ENCODE results near the gene ZBTB7C. TPM values are rescaled to one million over a fixed set of nuclear protein-coding genes. Genes with fewer than 3 reads are reported as not detected.

ZBTB7C gene
- total RNA-seq, 2 donors from 2014 or later: not detected

- no peaks in the 10 kb centered on the region for H3K36me3 Mint-ChIP-seq
- H3K27ac Mint-ChIP-seq: no peak overlapping the region
- no peak for ATAC-seq
- no peaks in the 10 kb centered on the region for H3K9me3 Mint-ChIP-seq
- DNase-seq (ENCODE audit: low spot score in 2 of 2): no peak
These were observed 357.0 kb downstream of the ZBTB7C start for GRCh38 chr18:48051945-48052840.

- Mint-ChIP-seq H3K27ac (no peak overlapping the region), H3K9me3 (peaks cover 5% of the 10 kb centered on the region in 2 donors), H3K36me3 (peaks cover 0 to 6% of the 10 kb centered on the region in 2 donors)
- DNase-seq (ENCODE audit: low spot score in 2 of 2) (no peak), ATAC-seq (no peak)
These were observed 359.0 kb downstream of the ZBTB7C start for GRCh38 chr18:48050176-48050575.

- DNase-seq (ENCODE audit: low spot score in 2 of 2) (no peak), ATAC-seq (no peak)
- Mint-ChIP-seq H3K36me3 (peaks cover 0 to 6% of the 10 kb centered on the region in 2 donors), H3K9me3 (peaks cover 5% of the 10 kb centered on the region in 2 donors), H3K27ac (no peak overlapping the region)
These were observed 359.4 kb downstream of the ZBTB7C start for GRCh38 chr18:48049757-48050156.

- H3K27ac Mint-ChIP-seq: no peak overlapping the region
- no peak for ATAC-seq
- peaks cover 5% of the 10 kb centered on the region in 2 donors for H3K9me3 Mint-ChIP-seq
- peaks cover 0 to 6% of the 10 kb centered on the region in 2 donors for H3K36me3 Mint-ChIP-seq
- DNase-seq (ENCODE audit: low spot score in 2 of 2): no peak
These were observed 360.9 kb downstream of the ZBTB7C start for GRCh38 chr18:48048251-48048650.

GRCh38 chr18:48046843-48047242 is 362.3 kb downstream of the ZBTB7C start:
- H3K36me3 Mint-ChIP-seq: peaks cover 0 to 6% of the 10 kb centered on the region in 2 donors
- ATAC-seq: no peak
- no peak overlapping the region for H3K27ac Mint-ChIP-seq

GRCh38 chr18:48045744-48046143 is 363.4 kb downstream of the ZBTB7C start:
- ATAC-seq: no peak
- no peak overlapping the region for H3K27ac Mint-ChIP-seq
- no peak for DNase-seq (ENCODE audit: low spot score in 2 of 2)
- H3K36me3 Mint-ChIP-seq: peaks cover 0 to 6% of the 10 kb centered on the region in 2 donors
- peaks cover 5% of the 10 kb centered on the region in 2 donors for H3K9me3 Mint-ChIP-seq

More at GRCh38 chr18:48046843-48047242, 362.3 kb downstream of the ZBTB7C start:
- no peak for DNase-seq (ENCODE audit: low spot score in 2 of 2)
- H3K9me3 Mint-ChIP-seq: peaks cover 5% of the 10 kb centered on the region in 2 donors

GRCh38 chr18:48044944-48045343 is 364.2 kb downstream of the ZBTB7C start:
- ATAC-seq (no peak), DNase-seq (ENCODE audit: low spot score in 2 of 2) (no peak)
- peaks cover 5% of the 10 kb centered on the region in 2 donors for H3K9me3 Mint-ChIP-seq
- no peak overlapping the region for H3K27ac Mint-ChIP-seq
- peaks cover 0 to 6% of the 10 kb centered on the region in 2 donors for H3K36me3 Mint-ChIP-seq

GRCh38 chr18:48043166-48043565 is 366.0 kb downstream of the ZBTB7C start:
- DNase-seq (ENCODE audit: low spot score in 2 of 2) (no peak), ATAC-seq (no peak)
- Mint-ChIP-seq H3K9me3 (peaks cover 5% of the 10 kb centered on the region in 2 donors), H3K36me3 (peaks cover 0 to 6% of the 10 kb centered on the region in 2 donors), H3K27ac (no peak overlapping the region)

- Mint-ChIP-seq H3K9me3 (peaks cover 5% of the 10 kb centered on the region in 2 donors), H3K27ac (no peak overlapping the region), H3K36me3 (peaks cover 0 to 6% of the 10 kb centered on the region in 2 donors)
- ATAC-seq (no peak), DNase-seq (ENCODE audit: low spot score in 2 of 2) (no peak)
These were observed 366.8 kb downstream of the ZBTB7C start for GRCh38 chr18:48042431-48042830.

GRCh38 chr18:48040457-48041110 is 368.6 kb downstream of the ZBTB7C start:
- no peak for ATAC-seq
- H3K27ac Mint-ChIP-seq: no peak overlapping the region

GRCh38 chr18:48039769-48040215 is 369.4 kb downstream of the ZBTB7C start:
- no peak for ATAC-seq
- DNase-seq (ENCODE audit: low spot score in 2 of 2): no peak
- H3K36me3 Mint-ChIP-seq: no peaks in the 10 kb centered on the region
- no peaks in the 10 kb centered on the region for H3K9me3 Mint-ChIP-seq
- H3K27ac Mint-ChIP-seq: no peak overlapping the region

More at GRCh38 chr18:48040457-48041110, 368.6 kb downstream of the ZBTB7C start:
- peaks cover 3% of the 10 kb centered on the region in 2 donors for H3K9me3 Mint-ChIP-seq
- no peak for DNase-seq (ENCODE audit: low spot score in 2 of 2)
- peaks cover 0 to 3% of the 10 kb centered on the region in 2 donors for H3K36me3 Mint-ChIP-seq

- no peak overlapping the region for H3K27ac Mint-ChIP-seq
- H3K9me3 Mint-ChIP-seq: no peaks in the 10 kb centered on the region
- H3K36me3 Mint-ChIP-seq: no peaks in the 10 kb centered on the region
- DNase-seq (ENCODE audit: low spot score in 2 of 2) (peak in 1 of 2 donors; percentile 7), ATAC-seq (no peak)
These were observed 370.5 kb downstream of the ZBTB7C start for GRCh38 chr18:48038636-48039035.

- ATAC-seq: no peak
- Mint-ChIP-seq H3K9me3 (no peaks in the 10 kb centered on the region), H3K36me3 (no peaks in the 10 kb centered on the region), H3K27ac (peak overlapping the region in 1 of 2 donors; percentile 82)
- DNase-seq (ENCODE audit: low spot score in 2 of 2): peak in 1 of 2 donors; percentile 30
These were observed 371.5 kb downstream of the ZBTB7C start for GRCh38 chr18:48037481-48038271.

- peak overlapping the region in 1 of 2 donors; percentile 65 for H3K27ac Mint-ChIP-seq
These were observed 372.4 kb downstream of the ZBTB7C start for GRCh38 chr18:48036641-48037421.

GRCh38 chr18:48036226-48036625 is 373.0 kb downstream of the ZBTB7C start:
- no peaks in the 10 kb centered on the region for H3K36me3 Mint-ChIP-seq
- DNase-seq (ENCODE audit: low spot score in 2 of 2) (peak in 1 of 2 donors; percentile 13), ATAC-seq (no peak)
- peak overlapping the region in 1 of 2 donors; percentile 65 for H3K27ac Mint-ChIP-seq
- no peaks in the 10 kb centered on the region for H3K9me3 Mint-ChIP-seq

More at GRCh38 chr18:48036641-48037421, 372.4 kb downstream of the ZBTB7C start:
- Mint-ChIP-seq H3K9me3 (no peaks in the 10 kb centered on the region), H3K36me3 (no peaks in the 10 kb centered on the region)
- ATAC-seq (no peak), DNase-seq (ENCODE audit: low spot score in 2 of 2) (peak in 1 of 2 donors; percentile 38)

- ATAC-seq: no peak
- H3K27ac Mint-ChIP-seq: no peak overlapping the region
- H3K36me3 Mint-ChIP-seq: no peaks in the 10 kb centered on the region
These were observed 373.7 kb downstream of the ZBTB7C start for GRCh38 chr18:48035556-48035860.

More at GRCh38 chr18:48035556-48035860, 373.7 kb downstream of the ZBTB7C start:
- H3K9me3 Mint-ChIP-seq: no peaks in the 10 kb centered on the region
- no peak for DNase-seq (ENCODE audit: low spot score in 2 of 2)
